IPS DF 4.7 (cell line): Measurements from ENCODE around the gene BPIFA2.
"Not testable (repeated sequence)": the region's sequence is repeated elsewhere in the genome, so short reads cannot be mapped to it uniquely, and the experiment has no call there.

Experiments
- DNase-seq: peaks from one replicate; pipeline ENCODE4 v3.0.0-alpha.2; 2013; ENCODE audit warnings: low spot score; ENCODE audit errors: extremely low read depth

The BPIFA2 gene, protein sequence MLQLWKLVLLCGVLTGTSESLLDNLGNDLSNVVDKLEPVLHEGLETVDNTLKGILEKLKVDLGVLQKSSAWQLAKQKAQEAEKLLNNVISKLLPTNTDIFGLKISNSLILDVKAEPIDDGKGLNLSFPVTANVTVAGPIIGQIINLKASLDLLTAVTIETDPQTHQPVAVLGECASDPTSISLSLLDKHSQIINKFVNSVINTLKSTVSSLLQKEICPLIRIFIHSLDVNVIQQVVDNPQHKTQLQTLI

DNA sequence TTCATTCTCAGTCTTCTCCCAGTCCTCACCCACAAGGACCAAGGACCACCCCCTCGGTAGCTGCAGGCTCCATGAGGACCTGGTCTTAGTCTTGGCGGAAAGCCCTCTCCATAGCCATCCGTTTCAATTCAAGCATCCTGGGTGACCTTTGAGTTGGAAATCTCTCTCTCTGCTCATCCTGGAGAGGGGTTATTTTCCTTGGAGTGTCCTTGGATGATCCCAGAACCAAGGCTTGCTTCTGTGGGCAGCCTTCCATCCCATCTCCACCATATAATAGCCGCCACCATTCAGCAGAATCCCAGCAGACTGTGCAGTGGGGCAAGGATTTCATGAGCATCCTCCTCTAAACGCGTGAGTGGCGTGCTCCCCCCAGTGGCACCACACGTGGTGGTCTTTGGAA, at the start of gene BPIFA2:
Gene BPIFA2, plus strand, starts transcription at position 301 of the 400 bp plus-strand sequence. CDS start 987 bp downstream, outside the sequence.
- DNase-seq = no peak

DNA sequence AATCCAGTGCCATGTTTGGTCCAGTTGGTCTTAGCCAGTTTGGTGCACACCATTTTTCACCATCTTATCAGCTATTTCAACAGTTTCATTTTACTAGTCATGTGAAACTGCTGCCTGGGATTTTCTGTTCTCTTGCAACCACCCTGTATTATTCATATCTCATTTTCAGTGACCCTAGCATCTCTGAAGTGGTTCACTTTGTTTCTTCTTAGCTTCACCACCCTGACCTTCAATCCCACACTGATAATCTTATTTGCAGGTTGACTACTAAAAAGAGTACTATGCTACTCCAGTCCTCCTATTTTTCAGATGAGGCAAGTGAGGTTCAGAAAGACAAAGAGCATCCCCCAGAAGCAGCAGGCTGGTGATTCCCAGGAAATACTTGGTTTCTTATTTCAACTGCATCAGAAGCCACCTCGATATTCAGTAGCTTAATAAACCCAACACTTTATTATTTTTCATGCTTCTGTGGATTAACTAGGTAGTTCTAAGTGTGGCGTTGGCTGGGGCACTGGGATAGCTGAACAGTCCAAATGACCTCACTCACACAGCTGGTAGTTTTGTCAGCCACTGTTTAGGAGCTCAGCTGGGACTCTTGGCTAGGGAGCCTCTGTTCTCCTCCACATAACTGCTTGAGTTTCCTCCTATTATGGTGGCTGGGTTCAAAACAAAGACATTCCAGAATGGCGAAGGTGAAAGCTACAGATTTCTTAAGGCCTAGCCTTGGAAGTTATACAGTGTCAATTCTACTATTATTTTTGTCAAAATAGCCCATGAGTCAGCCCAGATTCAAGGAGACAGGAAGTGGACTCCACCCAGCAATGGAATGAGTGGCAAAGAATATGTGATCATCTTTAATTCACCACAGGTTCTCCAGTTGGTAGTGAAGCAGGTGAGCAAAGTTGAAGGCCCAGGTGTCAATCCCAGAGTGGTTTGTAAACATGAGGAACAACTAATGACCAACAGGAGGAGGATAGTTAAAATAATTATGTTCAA, 47.9 kb upstream of the BPIFA2 start:
- no peak for DNase-seq

DNA sequence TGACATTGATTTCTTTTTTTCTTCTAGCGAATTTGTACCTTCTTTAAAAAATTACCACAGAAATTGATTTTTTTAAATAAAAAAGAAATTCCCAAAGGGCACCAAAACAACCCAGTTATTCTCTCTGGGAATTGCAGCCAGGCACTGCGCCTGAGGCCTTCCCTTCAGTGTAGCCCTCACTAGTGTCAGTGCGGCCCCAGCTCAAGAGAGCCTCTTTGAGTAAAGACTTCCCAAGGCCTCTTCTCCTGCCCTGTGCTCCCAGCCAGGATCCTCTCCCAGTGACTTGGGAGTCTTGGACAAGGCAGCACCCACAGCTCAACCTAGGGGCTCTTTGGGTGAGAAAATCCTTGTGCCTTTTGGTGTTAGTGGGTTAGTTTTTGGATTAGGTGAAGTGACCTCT, 47.0 kb upstream of the BPIFA2 start:
- DNase-seq = no peak

DNA sequence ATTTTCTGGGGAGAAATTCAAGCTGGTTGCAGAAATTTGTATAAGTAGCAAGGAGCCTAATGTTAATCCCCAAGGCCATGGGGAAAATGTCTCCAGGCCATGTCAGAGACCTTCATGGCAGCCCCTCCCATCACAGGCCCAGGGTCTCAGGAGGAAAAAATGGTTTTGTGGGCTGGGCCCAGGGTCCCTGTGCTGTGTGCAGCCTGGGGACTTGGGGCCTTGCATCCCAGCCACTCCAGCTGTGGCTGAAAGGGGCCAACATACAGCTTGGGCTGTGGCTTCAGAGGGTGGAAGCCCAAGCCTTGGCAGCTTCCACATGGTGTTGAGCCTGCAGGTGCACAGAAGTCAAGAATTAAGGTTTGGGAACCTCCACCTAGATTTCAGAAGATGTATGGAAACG, 45.7 kb upstream of the BPIFA2 start:
- DNase-seq = not testable (repeated sequence)

DNA sequence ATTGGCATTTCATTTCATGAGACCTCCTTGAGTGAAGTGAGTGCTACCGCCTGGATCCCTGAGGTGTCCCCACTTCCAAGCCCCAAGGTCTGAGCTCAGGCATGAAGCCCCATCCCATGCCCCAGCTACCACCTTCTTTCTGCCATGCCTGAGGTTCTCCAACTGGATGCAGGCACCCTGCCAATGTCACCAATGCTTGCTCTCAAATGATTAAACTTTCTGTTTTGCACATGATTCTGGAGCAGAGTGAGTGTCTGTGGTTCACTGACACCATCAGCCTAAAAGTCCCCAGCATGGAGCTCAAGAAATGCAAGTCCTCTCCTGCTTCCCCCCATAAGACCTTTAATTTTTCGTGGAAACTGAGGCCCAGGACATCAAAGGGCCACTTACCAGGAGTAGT, 43.7 kb upstream of the BPIFA2 start:
- no peak for DNase-seq

DNA sequence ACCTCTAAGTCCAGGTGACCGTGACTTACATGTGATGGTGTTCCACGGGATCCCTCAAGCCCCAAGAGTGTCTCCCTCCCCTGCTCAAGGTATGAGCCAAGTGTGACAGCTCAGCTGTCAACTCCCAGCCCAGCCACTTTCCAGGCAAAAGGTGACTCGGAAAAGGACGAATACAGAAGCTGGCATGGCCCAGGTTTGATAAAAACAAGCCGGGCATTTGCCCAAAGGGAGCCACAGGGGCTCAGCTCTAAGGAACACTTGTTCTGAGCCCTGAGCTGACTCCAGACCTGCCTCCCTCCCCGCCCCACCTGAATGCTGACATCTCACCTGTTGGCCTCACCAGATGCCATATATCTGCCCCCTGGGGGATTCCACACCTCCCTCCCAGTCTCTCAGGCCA, 43.0 kb upstream of the BPIFA2 start:
- DNase-seq = no peak

DNA sequence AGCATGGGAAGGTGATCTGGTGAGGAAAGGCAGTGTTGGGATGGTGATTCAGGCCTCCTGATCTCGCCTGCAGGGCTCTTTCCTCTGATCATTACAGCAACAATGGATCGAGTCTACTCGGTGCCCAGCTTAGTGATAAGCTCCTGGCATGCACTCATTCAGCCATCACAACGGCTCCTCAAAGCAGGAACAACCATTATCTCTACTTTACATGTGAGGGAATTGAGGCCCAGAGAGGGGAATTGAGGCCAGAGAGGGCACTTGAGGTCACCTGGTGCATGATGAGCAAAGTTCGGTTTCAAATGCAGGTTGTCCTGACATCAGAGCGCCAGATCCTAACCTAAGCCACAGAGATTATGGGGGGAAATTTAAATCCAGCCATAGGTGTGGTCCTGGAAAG, 42.0 kb upstream of the BPIFA2 start:
- DNase-seq = no peak

DNA sequence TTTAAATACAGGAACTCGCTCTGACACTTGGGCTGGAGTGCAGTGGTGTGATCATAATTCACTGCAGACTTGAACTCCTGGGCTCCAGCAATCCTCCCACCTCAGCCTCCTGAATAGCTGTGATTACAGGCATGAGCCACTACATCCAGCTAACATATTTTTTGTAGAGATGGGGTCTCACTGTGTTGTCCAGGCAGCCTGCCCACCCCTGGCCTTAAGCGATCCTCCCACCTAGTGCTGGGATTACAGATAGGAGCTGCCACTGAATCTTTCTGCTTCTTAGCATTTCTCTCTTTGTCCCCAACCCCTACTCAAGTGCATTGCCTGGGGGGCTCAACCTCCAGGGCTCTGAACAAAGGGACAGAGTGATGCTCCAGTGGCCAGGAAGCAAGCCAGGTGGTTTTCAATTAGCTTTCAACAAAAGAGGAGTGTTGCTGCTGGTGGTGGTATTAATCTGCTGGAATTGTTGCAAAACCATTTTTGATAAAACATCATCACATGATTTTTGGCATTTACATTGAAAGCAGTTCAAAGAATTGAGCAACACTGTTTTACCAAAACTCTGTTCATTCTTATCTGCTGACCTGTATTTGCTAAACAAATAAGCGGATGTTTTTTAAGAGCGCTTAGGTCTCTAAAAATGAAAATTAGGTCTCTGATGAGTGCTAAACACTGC, 40.4 kb upstream of the BPIFA2 start:
- DNase-seq = no peak

DNA sequence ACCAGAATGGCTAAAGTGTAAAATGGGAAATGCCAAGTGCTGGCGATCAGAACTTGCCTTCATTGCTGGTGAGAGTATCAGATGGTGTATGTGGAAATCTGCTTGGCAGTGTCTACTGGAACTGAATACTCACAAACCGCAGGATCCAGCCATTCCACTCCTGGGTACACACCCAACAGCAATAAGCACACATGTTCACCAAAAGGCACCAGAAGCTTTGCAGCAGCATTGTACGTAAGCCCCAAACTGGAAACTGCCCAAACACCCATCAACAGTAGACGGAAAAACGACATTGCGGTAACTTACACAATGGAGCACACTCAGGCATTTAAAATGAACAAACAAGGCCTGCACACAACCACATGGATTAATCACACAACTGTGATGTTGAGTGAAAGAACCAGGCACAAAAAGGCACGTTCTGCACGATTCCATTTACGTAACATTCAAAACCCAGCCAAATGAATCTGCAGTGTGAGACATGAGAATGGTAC, 37.3 kb upstream of the BPIFA2 start:
- no peak for DNase-seq

DNA sequence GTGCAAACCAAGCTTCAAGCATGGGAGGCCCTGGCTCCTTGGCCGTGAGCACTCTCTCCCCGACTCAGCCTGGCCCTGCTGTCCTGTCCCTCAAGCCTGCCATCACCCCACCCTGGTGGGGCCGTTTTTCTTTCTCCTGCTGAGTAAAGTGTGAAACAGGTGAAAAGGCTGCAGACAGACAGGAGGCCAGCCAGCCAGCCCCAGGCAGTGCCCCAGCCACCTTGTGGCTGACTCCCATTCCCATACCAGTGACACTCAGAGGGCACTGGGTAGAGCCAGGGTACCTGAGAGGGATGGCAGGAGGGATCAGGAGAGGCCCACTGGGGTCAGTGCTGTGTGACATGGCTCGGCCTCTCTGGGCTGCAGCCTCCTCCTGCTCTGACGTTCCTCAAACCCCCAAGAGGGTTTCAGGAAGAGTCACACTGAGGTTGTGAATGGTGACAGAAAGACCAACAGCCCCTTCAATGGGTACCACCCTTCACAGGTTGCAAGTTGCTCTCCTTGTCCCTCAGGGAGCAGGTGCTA, 35.9 kb upstream of the BPIFA2 start:
- DNase-seq = no peak

DNA sequence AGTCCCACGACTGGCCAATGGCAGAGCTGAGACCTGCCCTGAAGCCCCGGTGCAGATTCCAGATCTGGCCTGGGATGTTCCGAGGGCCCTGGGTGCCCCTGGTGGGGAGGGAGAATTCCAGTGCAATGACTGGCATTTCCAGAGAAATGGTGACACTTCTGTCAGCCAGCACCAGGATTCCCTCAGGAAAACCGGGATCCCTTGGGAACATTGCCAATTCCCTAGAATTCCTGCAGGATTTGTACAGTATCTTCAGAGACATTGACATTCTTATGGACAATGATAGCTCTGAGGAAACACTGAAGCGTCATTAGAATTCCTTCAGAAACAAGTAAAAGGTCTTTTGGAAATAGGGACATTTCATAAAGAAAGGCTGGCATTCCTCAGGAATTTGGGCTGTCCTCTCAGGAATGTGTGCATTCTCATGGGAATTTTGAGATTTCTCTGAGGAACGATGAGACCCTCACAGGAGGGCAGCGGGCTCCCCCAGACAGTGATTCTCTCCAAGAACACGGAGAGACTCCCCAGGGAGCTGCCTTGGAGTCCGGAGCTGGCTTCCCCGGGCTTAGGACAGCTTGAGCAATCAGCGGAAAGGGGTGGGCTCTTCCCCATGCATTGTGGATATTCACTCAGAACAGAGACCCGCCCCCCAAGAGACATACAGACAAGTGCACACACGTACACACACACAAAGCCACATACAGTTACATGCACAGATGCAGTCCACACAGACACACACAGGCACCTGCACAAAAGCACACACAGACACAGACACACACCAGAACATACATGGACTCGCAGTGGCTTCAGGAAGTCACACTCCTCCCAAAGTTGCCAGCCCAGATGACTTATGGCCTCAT, 35.2 kb upstream of the BPIFA2 start:
- no peak for DNase-seq

DNA sequence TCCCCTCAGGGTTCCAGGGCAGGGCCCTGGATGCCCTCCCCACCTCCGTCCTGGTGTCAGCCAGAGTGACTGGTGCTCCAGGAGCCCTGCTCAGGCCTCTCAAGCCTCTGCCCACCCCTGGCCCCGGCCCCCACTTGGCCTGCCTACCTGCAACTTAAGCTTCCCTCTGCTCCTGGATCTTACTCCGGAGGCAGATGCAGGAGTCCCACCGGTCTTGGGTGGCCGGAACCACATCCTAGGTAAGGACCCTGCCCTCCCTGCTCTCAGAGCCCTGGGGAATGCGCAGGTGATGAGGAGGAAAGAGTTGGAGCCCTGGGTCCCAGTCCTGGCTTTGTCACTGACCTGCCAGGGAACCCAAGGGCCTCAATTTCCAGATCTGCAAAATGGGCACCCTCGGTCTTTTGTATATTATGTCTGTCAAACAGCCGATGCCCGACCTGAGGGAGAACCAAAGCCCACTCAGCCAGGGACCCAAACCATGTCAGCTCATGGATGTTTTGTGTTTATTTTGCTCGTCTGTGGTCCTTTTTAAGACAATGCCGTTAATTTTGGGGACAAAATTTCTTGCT, 34.5 kb upstream of the BPIFA2 start:
- no peak for DNase-seq

DNA sequence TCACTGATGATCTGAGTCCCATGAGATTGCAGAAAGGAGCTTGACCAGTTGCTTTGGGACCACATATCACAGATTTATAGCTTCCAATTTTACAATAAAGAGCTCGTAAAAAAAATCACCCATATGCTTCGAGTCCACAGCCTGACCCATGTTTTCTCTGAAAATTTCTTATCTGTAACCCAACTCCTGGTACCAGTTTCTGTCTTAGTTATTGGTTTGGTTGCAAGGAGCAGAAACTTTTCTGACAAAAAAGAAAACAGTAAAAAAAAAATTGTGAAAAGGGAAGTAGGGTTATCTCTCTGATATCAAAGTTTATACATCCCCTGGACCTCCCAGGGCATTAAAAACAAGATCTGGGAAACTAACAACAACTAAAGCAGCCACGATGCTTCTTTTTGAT, 30.8 kb upstream of the BPIFA2 start:
- no peak for DNase-seq

DNA sequence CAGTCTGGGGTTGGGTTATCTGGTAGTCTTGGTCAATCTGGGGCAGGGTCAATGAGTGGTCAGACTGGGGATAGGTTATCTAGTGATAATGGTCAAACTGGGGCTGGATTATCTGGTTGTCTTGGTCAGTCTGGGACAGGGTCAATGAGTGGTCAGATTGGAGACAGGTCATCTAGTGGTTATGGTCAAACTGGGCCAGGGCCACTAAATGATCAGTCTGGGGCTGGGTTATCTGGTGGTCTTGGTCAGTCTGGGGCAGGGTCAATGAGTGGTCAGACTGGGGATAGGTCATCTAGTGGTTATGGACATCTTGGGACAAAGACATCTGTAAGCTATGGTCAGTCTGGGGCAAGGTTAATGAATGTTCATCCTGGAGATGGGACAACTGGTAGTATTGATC, 28.5 kb upstream of the BPIFA2 start:
- DNase-seq = no peak

DNA sequence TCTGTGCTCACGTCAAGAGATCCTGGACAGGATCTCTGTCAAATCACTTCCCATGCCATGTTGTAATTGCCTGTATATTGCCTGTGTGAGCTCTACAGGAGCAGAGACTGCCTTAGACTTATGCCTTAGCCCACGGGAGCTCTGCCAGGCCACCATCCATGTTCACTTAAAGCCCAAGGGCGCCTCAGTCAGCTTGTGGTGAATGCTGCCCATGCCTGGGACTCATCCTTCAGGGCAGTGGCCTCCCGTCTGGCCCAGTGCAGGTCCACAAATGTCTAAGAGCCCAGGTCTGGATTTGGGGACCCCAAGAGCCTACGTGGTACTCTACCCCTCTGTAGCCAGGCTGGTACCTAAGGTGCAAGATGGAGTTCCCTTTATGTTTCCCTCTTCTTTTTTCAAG, 22.4 kb upstream of the BPIFA2 start:
- no peak for DNase-seq

DNA sequence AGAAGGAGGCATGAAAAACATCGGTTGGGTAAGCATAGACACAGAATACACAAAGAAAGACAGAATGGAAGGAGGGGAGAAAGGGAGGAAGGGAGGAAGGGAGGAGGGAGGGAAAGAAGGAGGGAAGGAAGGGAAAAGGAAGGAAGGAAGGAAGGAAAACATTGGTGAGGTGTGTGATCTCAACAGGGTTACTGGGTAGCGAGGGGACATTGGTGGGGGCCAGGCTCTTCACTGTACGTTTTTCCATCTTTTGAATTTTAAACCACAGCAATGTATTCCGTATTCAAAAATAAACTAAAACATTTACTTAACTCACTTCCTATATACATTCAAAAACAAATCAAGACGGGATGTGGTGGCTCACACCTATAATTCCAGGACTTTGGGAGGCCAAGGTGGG, 20.7 kb upstream of the BPIFA2 start:
- no peak for DNase-seq

DNA sequence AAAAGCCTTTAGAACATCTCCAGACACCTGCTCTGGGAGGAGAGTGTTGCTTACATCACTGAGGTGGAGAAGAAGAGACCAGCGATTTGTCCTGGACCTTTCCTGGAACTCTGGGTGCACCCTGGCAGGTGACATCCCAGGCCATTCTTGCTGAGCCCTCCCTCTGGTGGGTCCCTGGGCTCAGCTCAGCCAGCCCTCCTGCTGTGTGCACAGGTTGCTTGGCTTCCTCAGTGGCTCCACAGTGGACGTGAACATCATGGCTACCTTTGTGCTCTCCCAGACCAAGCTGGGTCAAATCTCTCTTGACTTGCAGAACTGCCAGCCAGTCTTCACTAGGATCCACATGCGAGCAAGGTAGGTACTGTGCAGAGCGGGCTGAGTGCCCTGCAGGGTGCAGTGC, 19.9 kb upstream of the BPIFA2 start:
- no peak for DNase-seq

DNA sequence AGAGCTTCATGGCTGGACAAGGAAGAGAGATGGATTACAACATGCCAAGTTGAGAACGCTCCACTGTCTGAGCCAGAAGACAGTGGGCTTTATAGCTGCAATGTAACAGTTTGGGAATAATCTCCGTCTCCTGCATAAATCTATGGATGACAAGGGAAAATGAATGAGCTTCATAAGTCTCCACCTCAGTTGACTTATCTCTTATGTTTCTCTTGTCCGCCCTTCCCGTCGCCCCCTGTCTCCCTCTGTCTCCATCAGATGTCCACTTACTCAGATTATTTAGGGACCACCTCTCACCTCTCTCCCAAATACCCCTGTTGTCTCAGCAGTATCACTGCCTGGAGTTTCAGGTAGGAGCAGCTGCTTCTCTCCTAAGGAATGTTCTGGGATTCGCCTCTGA, 13.7 kb upstream of the BPIFA2 start:
- no peak for DNase-seq

DNA sequence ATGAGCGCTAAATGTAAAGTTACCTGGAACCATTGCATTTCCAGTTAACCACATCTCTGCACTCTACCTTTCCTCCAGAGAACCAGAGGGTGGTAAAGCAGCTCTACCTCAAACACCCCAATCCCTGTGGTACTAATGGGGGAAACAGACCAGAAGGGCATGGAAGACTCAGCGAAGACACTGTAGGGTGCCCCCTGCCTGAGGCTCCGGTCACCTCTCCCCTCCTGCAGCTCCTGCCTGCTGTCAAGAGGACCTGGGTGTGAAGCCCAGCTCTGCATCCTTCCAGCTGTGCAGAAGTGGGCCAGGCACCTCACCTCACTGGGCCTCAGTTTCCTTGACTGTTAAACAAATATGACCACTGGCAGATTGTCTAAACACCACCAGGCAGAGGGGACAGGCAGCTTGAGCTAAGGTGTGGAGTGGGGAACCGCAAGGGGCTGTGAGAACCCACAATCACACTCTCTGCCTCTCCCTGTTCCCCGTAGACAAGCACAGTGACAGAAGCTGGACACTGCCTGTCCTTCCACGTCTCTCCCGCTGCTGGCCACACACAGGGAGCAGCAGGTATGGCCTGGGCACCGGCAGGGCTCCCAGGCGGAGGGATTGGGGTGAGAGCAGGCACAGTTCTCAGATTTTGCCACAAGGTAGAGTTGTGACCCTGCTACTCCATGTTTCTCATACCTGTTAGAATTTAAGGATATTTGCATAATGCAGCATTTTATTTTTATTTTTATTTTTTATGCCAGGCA, 9.1 kb upstream of the BPIFA2 start:
- DNase-seq = no peak

DNA sequence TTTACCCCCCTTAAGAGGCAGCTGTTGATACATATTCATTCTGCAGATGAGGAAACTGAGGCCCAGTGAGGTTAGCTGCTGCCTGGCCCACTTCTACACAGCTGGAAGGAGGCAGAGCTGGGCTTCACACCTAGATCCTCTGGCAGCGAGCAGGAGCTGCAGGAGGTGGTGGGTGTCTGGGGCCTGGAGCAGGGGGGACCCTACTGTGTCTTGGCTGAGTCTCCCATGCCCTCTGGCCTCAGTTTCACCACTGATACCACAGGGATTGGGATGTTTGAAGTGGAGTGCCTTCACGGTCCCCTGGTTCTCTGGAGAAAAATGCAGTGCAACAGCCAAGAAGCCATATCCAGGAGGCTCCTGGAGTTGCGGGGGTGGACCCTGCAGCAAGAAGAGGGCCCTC, 8.2 kb upstream of the BPIFA2 start:
- no peak for DNase-seq
